ENCODE measurements around the gene C11orf68. TPM values are rescaled to one million over a fixed set of nuclear protein-coding genes. Genes with fewer than 3 reads are reported as not detected.

The C11orf68 gene
- total RNA-seq, 1 experiment from 2014 or later, result 48.0 TPM

DNA sequence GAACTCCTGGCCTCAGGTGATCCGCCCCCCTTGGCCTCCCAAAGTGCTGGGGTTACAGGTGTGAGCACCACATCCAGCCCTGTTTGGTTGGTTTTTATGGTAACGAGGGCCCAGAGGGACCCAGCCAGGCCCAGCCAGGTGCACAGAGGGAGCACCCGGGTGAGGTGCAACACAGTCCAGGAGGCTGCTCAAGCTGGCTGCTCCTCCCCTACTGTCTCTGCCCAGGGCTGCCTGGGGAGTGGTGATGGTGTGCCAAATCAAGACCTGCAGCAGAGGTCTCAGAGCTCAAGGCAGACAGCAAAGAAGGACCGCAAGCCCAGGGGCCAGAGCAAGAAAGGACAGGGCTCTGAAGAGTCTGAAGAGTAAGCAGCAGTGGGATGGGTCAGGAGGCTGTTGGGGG, 27.8 kb upstream of the C11orf68 start:
- H3K4me1 Mint-ChIP-seq (ENCODE audit: insufficient read depth, unreplicated experiment), result peaks cover under 1% of the 10 kb centered on the region
- DNase-seq (ENCODE audit: unreplicated experiment), result no peak
- H3K36me3 Mint-ChIP-seq (ENCODE audit: insufficient read depth, unreplicated experiment), result no peaks in the 10 kb centered on the region
- intact Hi-C loops (cut with micrococcal nuclease), result no loop called here
- no peak overlapping the region for H3K4me3 Mint-ChIP-seq (ENCODE audit: unreplicated experiment)
- ChIA-PET POLR2A (no interaction called here), CTCF (interaction anchor here (0.6 to 1.1 kb wide), 2 partner anchors 62 to 77 kb away, joined by 3 read pairs; no protein-coding TSS in a partner anchor)
- TF ChIP-seq, protein P1, sequence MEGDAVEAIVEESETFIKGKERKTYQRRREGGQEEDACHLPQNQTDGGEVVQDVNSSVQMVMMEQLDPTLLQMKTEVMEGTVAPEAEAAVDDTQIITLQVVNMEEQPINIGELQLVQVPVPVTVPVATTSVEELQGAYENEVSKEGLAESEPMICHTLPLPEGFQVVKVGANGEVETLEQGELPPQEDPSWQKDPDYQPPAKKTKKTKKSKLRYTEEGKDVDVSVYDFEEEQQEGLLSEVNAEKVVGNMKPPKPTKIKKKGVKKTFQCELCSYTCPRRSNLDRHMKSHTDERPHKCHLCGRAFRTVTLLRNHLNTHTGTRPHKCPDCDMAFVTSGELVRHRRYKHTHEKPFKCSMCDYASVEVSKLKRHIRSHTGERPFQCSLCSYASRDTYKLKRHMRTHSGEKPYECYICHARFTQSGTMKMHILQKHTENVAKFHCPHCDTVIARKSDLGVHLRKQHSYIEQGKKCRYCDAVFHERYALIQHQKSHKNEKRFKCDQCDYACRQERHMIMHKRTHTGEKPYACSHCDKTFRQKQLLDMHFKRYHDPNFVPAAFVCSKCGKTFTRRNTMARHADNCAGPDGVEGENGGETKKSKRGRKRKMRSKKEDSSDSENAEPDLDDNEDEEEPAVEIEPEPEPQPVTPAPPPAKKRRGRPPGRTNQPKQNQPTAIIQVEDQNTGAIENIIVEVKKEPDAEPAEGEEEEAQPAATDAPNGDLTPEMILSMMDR (IDR thresholded peaks at IDR 0.05; ENCODE audit: unreplicated experiment), result no peak
- H3K27ac Mint-ChIP-seq (ENCODE audit: low read depth, unreplicated experiment), result no peak overlapping the region
- peaks cover 10% of the 10 kb centered on the region for H3K27me3 Mint-ChIP-seq (ENCODE audit: insufficient read depth, unreplicated experiment)
- BruUV-seq (replicated peaks), result no TSS peak
- H3K9me3 Mint-ChIP-seq (ENCODE audit: unreplicated experiment), result no peaks in the 10 kb centered on the region

DNA sequence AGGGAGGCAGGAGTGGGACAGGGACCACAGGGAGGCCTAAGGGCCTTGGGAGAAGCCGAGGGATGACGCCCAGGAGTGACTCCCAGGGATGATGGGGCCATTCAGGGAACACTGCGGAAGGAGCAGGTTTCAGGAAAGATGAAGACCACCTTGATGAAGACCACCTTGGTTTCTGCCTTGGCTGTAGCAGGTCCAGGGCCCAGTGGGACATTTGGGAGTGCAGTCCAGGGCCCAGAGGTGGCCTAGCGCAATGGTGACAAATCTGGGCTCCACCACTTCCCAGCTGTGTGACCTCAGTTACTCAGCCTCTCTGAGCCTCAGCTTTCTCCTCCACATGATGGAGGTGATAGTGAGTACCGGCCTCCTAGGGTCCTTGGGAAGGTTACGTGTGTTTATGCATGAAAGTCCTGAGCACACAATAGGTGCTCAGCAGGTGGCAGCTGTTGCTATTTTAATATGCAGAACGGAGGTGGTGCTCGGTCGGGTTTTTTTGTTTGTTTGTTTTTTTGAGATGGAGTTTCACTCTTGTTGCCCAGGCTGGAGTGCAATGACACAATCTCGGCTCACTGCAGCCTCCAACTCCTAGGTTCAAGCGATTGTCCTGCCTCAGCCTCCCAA, 27.2 kb upstream of the C11orf68 start:
- ChIA-PET POLR2A (no interaction called here), CTCF (interaction anchor here (0.6 kb wide), 1 partner anchor 77 kb away, joined by 3 read pairs; no protein-coding TSS in a partner anchor)
- Mint-ChIP-seq H3K4me3 (ENCODE audit: unreplicated experiment) (no peak overlapping the region), H3K9me3 (ENCODE audit: unreplicated experiment) (no peaks in the 10 kb centered on the region), H3K27me3 (ENCODE audit: insufficient read depth, unreplicated experiment) (peaks cover 10% of the 10 kb centered on the region), H3K27ac (ENCODE audit: low read depth, unreplicated experiment) (no peak overlapping the region), H3K4me1 (ENCODE audit: insufficient read depth, unreplicated experiment) (peaks cover 7% of the 10 kb centered on the region), H3K36me3 (ENCODE audit: insufficient read depth, unreplicated experiment) (no peaks in the 10 kb centered on the region)
- no TSS peak for BruUV-seq (replicated peaks)
- TF ChIP-seq, protein P1 (IDR thresholded peaks at IDR 0.05; ENCODE audit: unreplicated experiment), result no peak
- no peak for DNase-seq (ENCODE audit: unreplicated experiment)
- intact Hi-C loops (cut with micrococcal nuclease), result no loop called here

DNA sequence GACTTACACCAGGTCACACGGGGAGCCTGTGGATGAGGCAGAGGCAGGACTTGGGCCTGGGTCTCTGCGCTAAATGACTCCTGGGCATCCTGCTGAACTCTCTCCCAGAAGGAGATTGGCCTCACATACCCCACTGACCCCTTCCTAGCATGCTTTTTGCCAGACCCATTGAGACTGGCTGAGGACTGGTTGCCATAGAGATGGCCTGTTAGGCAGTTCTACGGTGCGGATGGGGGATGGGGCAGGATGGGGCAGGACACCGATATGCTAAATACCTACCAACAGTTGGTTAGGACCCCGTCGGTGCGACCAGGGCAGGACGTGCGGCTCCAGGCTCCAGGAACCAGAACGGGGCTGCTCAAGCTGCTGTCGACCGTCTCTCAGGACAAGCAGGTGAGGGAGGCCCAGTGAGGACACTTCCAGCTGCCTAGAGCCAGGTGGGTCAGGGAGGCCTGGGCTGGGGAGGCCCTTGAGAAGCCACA, 26.6 kb upstream of the C11orf68 start, which contains the start of gene TSGA10IP:
TSS of gene TSGA10IP (plus strand) at position 51 of the 482 bp plus-strand sequence. CDS start at position 247, 196 bp downstream.
- peaks cover 9% of the 10 kb centered on the region for H3K4me1 Mint-ChIP-seq (ENCODE audit: insufficient read depth, unreplicated experiment)
- intact Hi-C loops (cut with micrococcal nuclease), result no loop called here
- POLR2A ChIA-PET, result no interaction called here
- CTCF ChIA-PET, result no interaction called here
- TF ChIP-seq, protein P1 (IDR thresholded peaks at IDR 0.05; ENCODE audit: unreplicated experiment), result no peak
- BruUV-seq (replicated peaks), result no TSS peak
- no peak for DNase-seq (ENCODE audit: unreplicated experiment)
- no peak within 1 kb of the TSS for H3K27ac Mint-ChIP-seq (ENCODE audit: low read depth, unreplicated experiment)
- peaks cover 10% of the 10 kb centered on the region for H3K27me3 Mint-ChIP-seq (ENCODE audit: insufficient read depth, unreplicated experiment)
- H3K4me3 Mint-ChIP-seq (ENCODE audit: unreplicated experiment), result no peak within 1 kb of the TSS
- H3K9me3 Mint-ChIP-seq (ENCODE audit: unreplicated experiment), result no peaks in the 10 kb centered on the region
- no peaks in the 10 kb centered on the region for H3K36me3 Mint-ChIP-seq (ENCODE audit: insufficient read depth, unreplicated experiment)

DNA sequence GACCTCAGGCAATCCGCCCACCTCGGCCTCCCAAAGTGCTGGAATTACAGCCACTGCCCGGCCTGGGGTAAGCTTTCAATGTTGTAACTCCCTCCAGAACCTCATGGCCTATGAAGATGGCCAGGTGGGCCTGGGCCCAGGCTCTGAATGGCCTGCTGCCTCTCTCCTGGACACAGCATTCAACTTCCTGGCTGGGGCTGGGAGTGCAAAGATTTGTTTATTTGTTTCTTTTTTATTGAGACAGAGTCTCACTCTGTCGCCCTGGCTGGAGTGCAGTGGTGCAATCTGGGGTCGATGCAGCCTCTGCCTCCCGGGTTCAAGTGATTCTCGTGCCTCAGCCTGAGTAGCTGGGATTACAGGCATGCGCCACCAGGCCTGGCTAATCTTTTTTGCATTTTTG, 25.9 kb upstream of the C11orf68 start:
- BruUV-seq (replicated peaks), result no TSS peak
- H3K4me1 Mint-ChIP-seq (ENCODE audit: insufficient read depth, unreplicated experiment), result peaks cover 9% of the 10 kb centered on the region
- H3K27me3 Mint-ChIP-seq (ENCODE audit: insufficient read depth, unreplicated experiment), result peaks cover 10% of the 10 kb centered on the region
- no peaks in the 10 kb centered on the region for H3K36me3 Mint-ChIP-seq (ENCODE audit: insufficient read depth, unreplicated experiment)
- no peak overlapping the region for H3K4me3 Mint-ChIP-seq (ENCODE audit: unreplicated experiment)
- CTCF ChIA-PET, result no interaction called here
- POLR2A ChIA-PET, result interaction anchor here (0.6 kb wide), 1 partner anchor 16 kb away, joined by 3 read pairs; no protein-coding TSS in a partner anchor
- TF ChIP-seq, protein P1 (IDR thresholded peaks at IDR 0.05; ENCODE audit: unreplicated experiment), result no peak
- H3K9me3 Mint-ChIP-seq (ENCODE audit: unreplicated experiment), result no peaks in the 10 kb centered on the region
- intact Hi-C loops (cut with micrococcal nuclease), result no loop called here
- DNase-seq (ENCODE audit: unreplicated experiment), result no peak
- no peak overlapping the region for H3K27ac Mint-ChIP-seq (ENCODE audit: low read depth, unreplicated experiment)
